Measurements from ENCODE around the gene FAM228B.

The FAM228B gene

GRCh38 chr2:24111407-24111901 lies 11.8 kb upstream of the FAM228B start:
- TF ChIP-seq, protein P1, sequence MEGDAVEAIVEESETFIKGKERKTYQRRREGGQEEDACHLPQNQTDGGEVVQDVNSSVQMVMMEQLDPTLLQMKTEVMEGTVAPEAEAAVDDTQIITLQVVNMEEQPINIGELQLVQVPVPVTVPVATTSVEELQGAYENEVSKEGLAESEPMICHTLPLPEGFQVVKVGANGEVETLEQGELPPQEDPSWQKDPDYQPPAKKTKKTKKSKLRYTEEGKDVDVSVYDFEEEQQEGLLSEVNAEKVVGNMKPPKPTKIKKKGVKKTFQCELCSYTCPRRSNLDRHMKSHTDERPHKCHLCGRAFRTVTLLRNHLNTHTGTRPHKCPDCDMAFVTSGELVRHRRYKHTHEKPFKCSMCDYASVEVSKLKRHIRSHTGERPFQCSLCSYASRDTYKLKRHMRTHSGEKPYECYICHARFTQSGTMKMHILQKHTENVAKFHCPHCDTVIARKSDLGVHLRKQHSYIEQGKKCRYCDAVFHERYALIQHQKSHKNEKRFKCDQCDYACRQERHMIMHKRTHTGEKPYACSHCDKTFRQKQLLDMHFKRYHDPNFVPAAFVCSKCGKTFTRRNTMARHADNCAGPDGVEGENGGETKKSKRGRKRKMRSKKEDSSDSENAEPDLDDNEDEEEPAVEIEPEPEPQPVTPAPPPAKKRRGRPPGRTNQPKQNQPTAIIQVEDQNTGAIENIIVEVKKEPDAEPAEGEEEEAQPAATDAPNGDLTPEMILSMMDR (IDR thresholded peaks at IDR 0.05; ENCODE audit: insufficient read depth, low read depth, low read length, missing control alignments) = no peak
- no peak overlapping the region for H3K4me3 ChIP-seq (ENCODE audit: low read depth, low read length)
- no peak for DNase-seq (ENCODE audit: low read depth)

GRCh38 chr2:24115057-24115456 lies 8.2 kb upstream of the FAM228B start:
- TF ChIP-seq, protein P1 (IDR thresholded peaks at IDR 0.05; ENCODE audit: insufficient read depth, low read depth, low read length, missing control alignments) = no peak
- H3K4me3 ChIP-seq (ENCODE audit: low read depth, low read length) = no peak overlapping the region
- no peak for DNase-seq (ENCODE audit: low read depth)

DNA sequence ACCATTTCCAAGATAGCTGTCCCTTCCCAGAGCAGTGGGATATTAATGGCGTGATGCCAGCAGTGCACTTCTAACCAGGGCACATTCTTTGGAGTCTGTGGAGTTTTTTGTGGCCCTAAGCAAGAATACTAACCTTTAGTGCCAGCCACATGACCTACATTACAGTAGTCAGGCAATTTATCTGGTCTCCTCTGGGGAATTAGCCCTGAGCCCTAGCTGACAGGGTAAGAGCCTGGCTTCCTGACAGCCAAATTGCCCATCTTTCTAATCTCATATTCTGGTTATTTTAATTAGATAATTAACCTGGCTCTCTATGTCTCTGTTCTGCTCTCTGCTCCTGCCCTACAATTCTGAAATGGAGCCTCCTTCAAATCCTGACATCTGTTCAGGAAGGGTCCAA lies 5.4 kb upstream of the FAM228B start:
- DNase-seq (ENCODE audit: low read depth) = no peak
- H3K4me3 ChIP-seq (ENCODE audit: low read depth, low read length) = no peak overlapping the region
- TF ChIP-seq, protein P1 (IDR thresholded peaks at IDR 0.05; ENCODE audit: insufficient read depth, low read depth, low read length, missing control alignments) = no peak

DNA sequence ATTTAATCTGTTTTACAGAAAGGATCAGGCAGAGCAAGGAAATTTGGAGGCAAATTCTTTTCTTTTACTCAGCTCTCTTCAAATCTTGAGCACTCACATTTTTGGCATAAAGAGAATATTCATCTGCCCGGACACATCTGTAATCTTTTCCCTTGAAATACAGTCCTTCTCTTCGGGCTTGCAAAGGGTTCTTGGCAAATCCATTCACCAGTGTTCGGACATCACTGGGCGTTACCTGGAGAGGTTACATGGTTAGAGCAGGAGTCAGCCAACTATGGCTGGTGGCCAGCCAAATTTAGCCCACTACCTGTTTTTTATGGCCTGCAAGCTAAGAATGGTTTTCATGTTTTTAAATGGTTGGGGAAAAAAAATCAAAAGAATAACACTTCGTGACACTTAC lies 2.2 kb upstream of the FAM228B start:
- DNase-seq (ENCODE audit: low read depth) = no peak
- TF ChIP-seq, protein P1 (IDR thresholded peaks at IDR 0.05; ENCODE audit: insufficient read depth, low read depth, low read length, missing control alignments) = no peak
- no peak overlapping the region for H3K4me3 ChIP-seq (ENCODE audit: low read depth, low read length)

DNA sequence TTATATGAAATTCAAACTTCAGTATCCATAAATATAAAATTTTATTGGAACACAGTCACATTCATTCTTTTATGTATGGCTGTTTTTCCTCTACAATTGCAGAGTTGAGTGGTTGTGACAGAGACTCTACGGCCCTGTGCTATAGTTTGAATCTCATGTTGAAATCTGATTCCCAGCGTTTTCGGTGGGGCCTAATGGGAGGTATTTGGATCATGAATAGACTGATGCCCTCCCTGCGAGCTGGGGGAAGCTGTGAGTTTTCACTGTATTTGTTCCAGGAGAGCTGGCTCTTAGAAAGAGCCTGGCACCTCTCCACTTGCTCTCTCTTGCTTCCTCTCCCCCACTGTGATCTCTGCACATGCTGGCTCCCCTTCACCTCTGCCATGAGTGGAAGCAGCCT lies 1.8 kb upstream of the FAM228B start:
- TF ChIP-seq, protein P1 (IDR thresholded peaks at IDR 0.05; ENCODE audit: insufficient read depth, low read depth, low read length, missing control alignments) = no peak
- H3K4me3 ChIP-seq (ENCODE audit: low read depth, low read length) = no peak overlapping the region
- no peak for DNase-seq (ENCODE audit: low read depth)

- DNase-seq (ENCODE audit: low read depth) = peak; percentile 16
- H3K4me3 ChIP-seq (ENCODE audit: low read depth, low read length) = peak overlapping the region; percentile 88
- TF ChIP-seq, protein P1 (IDR thresholded peaks at IDR 0.05; ENCODE audit: insufficient read depth, low read depth, low read length, missing control alignments) = no peak
These were observed 689 bp upstream of the FAM228B start for GRCh38 chr2:24122366-24123194.
